GM13977 (cell line): Measurements from ENCODE around the gene BTG3.

Experiments used
- DNase-seq: peaks from one replicate; pipeline ENCODE4 v3.0.0; 2012; ENCODE audit warnings: low spot score
- in situ Hi-C: fragments of 300-500 bp; cut with MboI; formaldehyde crosslinking; loops from one replicate; pipeline ENCODE4 v1.12.0; 2022; ENCODE audit warnings: low sequenced_read_pairs, low pct_unique_long_range_greater_than_20kb, mixed read lengths, inconsistent platforms; ENCODE audit not compliant: unreplicated experiment
- TF ChIP-seq, protein P1 (sequence below): IDR thresholded peaks from 2 replicates; pipeline ENCODE4 v1.5.1; 2012; ENCODE audit warnings: mild to moderate bottlenecking, control low read depth; ENCODE audit not compliant: insufficient read depth; ENCODE audit errors: extremely low read depth, missing control alignments

Gene BTG3

DNA sequence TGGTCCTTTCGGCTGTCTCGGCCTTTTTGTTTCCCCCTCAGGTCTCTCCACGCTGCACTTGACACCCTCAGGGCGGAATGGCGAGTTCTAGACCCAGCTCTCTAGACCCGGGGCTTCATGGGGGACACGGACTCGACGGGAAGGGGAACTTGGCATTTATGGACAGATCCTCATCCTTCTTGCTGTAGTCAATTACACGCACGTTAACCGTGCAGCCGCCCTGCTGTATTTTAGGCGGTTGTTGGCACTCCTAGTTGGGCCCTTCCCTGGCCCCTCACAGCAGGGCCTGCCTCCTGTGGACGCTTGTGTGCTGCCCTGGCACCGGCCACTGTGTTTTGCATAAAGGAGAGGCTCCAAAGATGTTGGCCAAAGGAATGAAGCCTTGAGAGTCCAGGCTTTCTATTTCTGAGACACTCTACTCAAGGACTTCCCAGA lies 558 bp upstream of the BTG3 start:
- peak; percentile 42 for DNase-seq
- TF ChIP-seq, protein P1, sequence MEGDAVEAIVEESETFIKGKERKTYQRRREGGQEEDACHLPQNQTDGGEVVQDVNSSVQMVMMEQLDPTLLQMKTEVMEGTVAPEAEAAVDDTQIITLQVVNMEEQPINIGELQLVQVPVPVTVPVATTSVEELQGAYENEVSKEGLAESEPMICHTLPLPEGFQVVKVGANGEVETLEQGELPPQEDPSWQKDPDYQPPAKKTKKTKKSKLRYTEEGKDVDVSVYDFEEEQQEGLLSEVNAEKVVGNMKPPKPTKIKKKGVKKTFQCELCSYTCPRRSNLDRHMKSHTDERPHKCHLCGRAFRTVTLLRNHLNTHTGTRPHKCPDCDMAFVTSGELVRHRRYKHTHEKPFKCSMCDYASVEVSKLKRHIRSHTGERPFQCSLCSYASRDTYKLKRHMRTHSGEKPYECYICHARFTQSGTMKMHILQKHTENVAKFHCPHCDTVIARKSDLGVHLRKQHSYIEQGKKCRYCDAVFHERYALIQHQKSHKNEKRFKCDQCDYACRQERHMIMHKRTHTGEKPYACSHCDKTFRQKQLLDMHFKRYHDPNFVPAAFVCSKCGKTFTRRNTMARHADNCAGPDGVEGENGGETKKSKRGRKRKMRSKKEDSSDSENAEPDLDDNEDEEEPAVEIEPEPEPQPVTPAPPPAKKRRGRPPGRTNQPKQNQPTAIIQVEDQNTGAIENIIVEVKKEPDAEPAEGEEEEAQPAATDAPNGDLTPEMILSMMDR = no peak
- in situ Hi-C loops = no loop called here

DNA sequence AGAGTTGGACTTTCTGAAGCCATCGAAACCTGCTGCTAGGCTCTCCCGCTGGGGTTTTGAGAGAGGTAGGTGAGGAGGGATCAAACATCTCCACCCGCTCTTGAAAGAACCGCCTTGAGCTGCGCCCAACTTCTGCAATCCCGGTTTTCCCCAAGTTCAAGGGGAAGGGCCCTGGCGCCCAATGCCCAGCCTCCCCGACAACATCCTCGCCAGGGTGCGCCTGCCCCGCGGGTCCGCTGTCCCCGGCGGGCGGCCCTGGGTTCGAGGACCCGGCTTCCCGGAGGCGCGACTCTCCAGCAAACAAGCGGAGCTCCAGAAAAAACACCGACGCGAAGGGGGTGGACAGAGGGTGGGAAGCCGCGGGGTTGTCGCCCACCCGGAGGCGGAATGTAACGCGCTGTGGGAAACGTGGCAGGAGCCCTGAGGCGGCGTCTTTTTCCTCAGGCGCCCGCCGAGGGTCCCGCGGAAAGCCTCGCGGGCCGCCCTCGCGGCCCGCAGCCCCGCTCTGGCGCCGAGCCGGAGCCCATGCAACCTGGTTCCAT lies 607 bp downstream of the BTG3 start:
- TF ChIP-seq, protein P1 = no peak
- in situ Hi-C loops = no loop called here
- DNase-seq = peak; percentile 31

GRCh38 chr21:17611414-17612022 lies 1.2 kb downstream of the BTG3 start:
- DNase-seq = peak; percentile 81
- TF ChIP-seq, protein P1 = no peak

GRCh38 chr21:17610911-17611310 lies 1.8 kb downstream of the BTG3 start:
- DNase-seq = no peak

More at GRCh38 chr21:17611414-17612022, 1.2 kb downstream of the BTG3 start:
- in situ Hi-C loops = no loop called here

DNA sequence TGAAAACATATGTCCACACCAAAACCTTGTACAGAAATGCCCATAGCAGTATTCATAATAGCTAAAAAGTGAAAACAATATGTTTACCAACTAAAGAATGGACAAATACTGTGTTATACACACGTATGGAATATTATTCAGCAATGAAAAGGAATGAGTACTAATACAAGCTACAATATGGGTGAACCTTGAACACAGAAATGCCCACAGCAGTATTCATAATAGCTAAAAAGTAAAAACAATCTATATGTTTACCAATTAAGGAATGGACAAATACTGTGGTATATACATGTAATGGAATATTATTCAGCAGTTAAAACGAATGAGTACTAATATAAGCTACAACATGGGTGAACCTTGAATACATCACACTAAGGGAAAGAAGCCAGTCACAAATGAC lies 3.0 kb downstream of the BTG3 start:
- no peak for DNase-seq
- in situ Hi-C loops = no loop called here
- TF ChIP-seq, protein P1 = no peak

More at GRCh38 chr21:17610911-17611310, 1.8 kb downstream of the BTG3 start:
- TF ChIP-seq, protein P1 = no peak
- in situ Hi-C loops = no loop called here

DNA sequence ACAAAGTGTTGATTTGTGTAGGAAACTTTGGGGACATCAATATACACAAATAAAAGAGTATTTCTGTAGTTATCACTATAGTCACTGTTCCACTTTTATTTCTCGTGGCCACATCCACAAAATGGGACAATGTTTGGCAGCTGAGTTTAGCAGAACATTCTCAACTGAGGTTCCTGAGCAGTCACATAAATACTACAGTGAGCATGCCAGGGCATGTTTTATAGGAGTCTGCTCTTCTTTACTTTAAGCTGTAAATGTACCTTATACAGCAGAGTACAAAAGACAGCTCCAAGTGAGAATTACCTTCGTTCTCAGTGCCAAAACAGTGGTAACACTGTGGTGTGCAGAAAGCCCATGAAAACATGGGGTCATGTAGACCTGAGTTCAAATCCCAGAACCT lies 5.0 kb downstream of the BTG3 start:
- in situ Hi-C loops = no loop called here

More for the DNA sequence above, 5.0 kb downstream of the BTG3 start:
- TF ChIP-seq, protein P1 = no peak
- DNase-seq = no peak
